ENCODE measurements around the gene CATSPER1. TPM values are rescaled to one million over a fixed set of nuclear protein-coding genes. Genes with fewer than 3 reads are reported as not detected.

The CATSPER1 gene
- total RNA-seq, 6 experiments from 2014 or later, result 2.1 to 3.8 (median 2.7) TPM

DNA sequence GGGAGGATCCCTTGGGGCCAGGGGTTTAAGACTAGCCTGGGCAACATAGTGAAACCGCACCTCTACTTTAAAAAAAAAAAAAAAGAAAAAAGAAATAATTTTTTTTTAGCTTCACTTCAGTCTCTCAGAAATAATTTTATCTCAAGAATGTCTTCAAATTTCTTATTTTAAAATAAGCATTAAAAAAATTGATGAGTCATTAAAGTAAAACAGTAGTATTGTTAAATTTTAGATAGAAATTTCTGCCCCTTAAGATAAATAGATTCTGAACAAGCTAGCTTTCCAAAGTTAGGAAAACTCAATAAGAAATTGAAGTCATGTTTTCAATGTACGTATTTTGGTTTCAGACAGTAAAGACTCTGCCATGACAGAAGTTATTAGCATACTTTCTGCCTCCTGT, 36.1 kb upstream of the CATSPER1 start:
- TF ChIP-seq, protein P1, sequence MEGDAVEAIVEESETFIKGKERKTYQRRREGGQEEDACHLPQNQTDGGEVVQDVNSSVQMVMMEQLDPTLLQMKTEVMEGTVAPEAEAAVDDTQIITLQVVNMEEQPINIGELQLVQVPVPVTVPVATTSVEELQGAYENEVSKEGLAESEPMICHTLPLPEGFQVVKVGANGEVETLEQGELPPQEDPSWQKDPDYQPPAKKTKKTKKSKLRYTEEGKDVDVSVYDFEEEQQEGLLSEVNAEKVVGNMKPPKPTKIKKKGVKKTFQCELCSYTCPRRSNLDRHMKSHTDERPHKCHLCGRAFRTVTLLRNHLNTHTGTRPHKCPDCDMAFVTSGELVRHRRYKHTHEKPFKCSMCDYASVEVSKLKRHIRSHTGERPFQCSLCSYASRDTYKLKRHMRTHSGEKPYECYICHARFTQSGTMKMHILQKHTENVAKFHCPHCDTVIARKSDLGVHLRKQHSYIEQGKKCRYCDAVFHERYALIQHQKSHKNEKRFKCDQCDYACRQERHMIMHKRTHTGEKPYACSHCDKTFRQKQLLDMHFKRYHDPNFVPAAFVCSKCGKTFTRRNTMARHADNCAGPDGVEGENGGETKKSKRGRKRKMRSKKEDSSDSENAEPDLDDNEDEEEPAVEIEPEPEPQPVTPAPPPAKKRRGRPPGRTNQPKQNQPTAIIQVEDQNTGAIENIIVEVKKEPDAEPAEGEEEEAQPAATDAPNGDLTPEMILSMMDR (IDR thresholded peaks at IDR 0.05), result no peak
- no peaks in the 10 kb centered on the region for H3K4me1 Mint-ChIP-seq (ENCODE audit: low read depth)
- H3K4me3 Mint-ChIP-seq, result no peak overlapping the region
- H3K27ac Mint-ChIP-seq, result peak overlapping the region; percentile 38; the same call in 1 of the 2 replicates
- peaks cover 64% of the 10 kb centered on the region for H3K36me3 Mint-ChIP-seq (ENCODE audit: low read depth)
- H3K27me3 Mint-ChIP-seq (ENCODE audit: insufficient read depth), result no peaks in the 10 kb centered on the region; the same call in 1 of the 2 replicates
- no peaks in the 10 kb centered on the region for H3K9me3 Mint-ChIP-seq
- DNase-seq, result no peak

DNA sequence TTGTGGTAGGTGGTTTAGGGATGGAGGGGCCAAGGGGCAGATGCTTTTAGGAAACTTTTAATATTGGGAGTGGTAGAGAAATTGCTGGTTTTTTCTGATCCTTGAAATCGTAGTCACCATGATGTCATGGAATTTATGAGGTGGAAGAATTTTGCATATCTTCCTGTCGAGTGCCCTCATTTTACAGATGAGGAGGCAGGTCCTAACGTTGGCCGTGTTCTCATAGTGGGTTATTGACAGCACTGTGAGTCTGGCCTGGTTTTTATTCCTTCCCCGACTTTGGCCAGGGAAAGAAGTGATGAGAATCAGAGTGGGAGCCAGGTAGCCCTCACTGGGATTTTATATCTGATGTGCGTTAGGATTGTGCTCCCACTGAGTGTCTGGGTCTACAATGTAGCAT, 35.0 kb upstream of the CATSPER1 start:
- TF ChIP-seq, protein P1 (IDR thresholded peaks at IDR 0.05), result no peak
- no peaks in the 10 kb centered on the region for H3K4me1 Mint-ChIP-seq (ENCODE audit: low read depth)
- no peaks in the 10 kb centered on the region for H3K9me3 Mint-ChIP-seq
- H3K36me3 Mint-ChIP-seq (ENCODE audit: low read depth), result peaks cover 63% of the 10 kb centered on the region
- H3K4me3 Mint-ChIP-seq, result no peak overlapping the region; the same call in 1 of the 2 replicates
- H3K27me3 Mint-ChIP-seq (ENCODE audit: insufficient read depth), result no peaks in the 10 kb centered on the region; the same call in 1 of the 2 replicates
- no peak for DNase-seq
- peak overlapping the region; percentile 31 for H3K27ac Mint-ChIP-seq

DNA sequence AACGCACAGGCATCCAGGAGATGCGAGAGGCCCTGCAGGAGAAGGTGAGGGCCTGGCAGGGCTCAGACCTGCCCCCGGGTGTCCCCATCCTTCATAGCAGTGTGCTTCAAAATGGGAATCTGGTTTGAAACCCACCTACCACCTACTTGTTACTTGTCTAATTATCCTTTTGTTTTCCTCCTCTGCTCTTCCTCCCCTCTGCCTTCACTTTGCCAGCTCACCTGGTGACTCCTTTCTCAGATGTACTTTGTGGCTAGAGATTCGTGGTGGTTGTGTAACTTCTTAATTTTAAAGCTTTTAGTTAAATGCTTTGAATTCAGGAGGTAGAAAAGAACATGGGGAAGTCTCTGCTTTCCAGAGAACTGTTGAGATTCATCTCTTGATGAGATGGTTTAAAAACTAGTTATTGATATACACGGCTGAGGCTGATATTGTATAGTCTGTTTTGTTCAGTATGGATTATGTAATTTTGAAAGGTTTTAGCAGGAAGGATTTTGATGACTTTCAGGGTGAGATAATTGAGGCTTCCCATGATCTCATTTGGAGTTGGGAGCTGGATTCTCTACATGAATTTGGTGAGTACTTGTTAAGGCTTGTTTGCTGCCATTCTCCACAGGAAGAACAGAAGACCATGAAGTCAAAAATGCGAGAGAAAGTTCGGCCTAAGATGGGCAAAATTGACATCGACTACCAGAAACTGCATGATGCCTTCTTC, 33.8 kb upstream of the CATSPER1 start:
- H3K4me3 Mint-ChIP-seq, result no peak overlapping the region
- TF ChIP-seq, protein P1 (IDR thresholded peaks at IDR 0.05), result no peak
- no peaks in the 10 kb centered on the region; the same call in 1 of the 2 replicates for H3K27me3 Mint-ChIP-seq (ENCODE audit: insufficient read depth)
- peaks cover 63% of the 10 kb centered on the region for H3K36me3 Mint-ChIP-seq (ENCODE audit: low read depth)
- H3K9me3 Mint-ChIP-seq, result no peaks in the 10 kb centered on the region
- no peak for DNase-seq
- H3K4me1 Mint-ChIP-seq (ENCODE audit: low read depth), result peaks cover 5% of the 10 kb centered on the region
- H3K27ac Mint-ChIP-seq, result peak overlapping the region; percentile 0; the same call in 1 of the 2 replicates

DNA sequence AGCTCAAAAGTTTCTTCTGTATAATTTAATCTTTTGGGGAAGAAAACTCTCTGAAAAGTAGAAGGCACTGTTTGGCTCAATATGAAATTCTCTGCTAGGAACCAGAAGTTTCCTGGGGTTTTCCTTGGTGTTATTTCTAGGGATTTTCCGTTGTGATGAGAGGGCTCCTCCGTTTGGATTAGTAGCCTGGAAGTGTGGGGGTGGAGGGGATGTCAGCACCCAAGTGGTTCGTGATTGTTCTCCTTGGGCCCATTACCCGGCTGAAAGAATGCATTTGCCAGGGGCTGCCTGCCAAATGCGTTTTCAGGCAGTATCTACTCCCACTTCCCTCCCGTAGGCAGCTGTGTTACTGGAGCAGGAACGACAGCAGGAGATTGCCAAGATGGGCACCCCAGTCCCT, 30.2 kb upstream of the CATSPER1 start:
- DNase-seq, result no peak
- peaks cover 60% of the 10 kb centered on the region for H3K36me3 Mint-ChIP-seq (ENCODE audit: low read depth)
- H3K4me3 Mint-ChIP-seq, result no peak overlapping the region
- no peaks in the 10 kb centered on the region for H3K9me3 Mint-ChIP-seq
- no peak overlapping the region for H3K27ac Mint-ChIP-seq
- H3K4me1 Mint-ChIP-seq (ENCODE audit: low read depth), result peaks cover 26% of the 10 kb centered on the region
- TF ChIP-seq, protein P1 (IDR thresholded peaks at IDR 0.05), result no peak
- peaks cover 2% of the 10 kb centered on the region; the same call in 1 of the 2 replicates for H3K27me3 Mint-ChIP-seq (ENCODE audit: insufficient read depth)

DNA sequence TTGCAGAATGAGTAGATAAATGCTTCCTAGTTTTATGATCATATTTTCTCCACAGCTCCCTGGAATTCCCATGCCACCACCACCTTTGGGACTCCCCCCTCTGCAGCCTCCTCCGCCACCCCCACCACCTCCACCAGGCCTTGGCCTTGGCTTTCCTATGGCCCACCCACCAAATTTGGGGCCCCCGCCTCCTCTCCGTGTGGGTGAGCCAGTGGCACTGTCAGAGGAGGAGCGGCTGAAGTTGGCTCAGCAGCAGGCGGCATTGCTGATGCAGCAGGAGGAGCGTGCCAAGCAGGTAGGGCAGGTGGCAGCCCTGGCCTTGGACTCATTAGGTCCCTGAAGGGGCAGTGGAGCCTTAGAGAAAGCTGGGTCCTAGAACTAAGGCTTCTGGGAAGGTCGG, 28.7 kb upstream of the CATSPER1 start:
- Mint-ChIP-seq H3K4me1 (ENCODE audit: low read depth) (peaks cover 36% of the 10 kb centered on the region), H3K27ac (peak overlapping the region; percentile 78), H3K36me3 (ENCODE audit: low read depth) (peaks cover 48% of the 10 kb centered on the region), H3K9me3 (no peaks in the 10 kb centered on the region), H3K4me3 (peak overlapping the region; percentile 68; the same call in 1 of the 2 replicates), H3K27me3 (ENCODE audit: insufficient read depth) (peaks cover 2% of the 10 kb centered on the region; the same call in 1 of the 2 replicates)
- DNase-seq, result no peak
- TF ChIP-seq, protein P1 (IDR thresholded peaks at IDR 0.05), result no peak

Measured in HFFc6 (cell line).